GM19043 (cell line): ENCODE data around the gene AANAT.

Experiments used
- ATAC-seq: cut with Tn5 transposase; IDR thresholded peaks from one replicate; pipeline ENCODE4 v1.9.1; 2021; ENCODE audit warnings: low read depth; ENCODE audit not compliant: unreplicated experiment

The AANAT gene

DNA sequence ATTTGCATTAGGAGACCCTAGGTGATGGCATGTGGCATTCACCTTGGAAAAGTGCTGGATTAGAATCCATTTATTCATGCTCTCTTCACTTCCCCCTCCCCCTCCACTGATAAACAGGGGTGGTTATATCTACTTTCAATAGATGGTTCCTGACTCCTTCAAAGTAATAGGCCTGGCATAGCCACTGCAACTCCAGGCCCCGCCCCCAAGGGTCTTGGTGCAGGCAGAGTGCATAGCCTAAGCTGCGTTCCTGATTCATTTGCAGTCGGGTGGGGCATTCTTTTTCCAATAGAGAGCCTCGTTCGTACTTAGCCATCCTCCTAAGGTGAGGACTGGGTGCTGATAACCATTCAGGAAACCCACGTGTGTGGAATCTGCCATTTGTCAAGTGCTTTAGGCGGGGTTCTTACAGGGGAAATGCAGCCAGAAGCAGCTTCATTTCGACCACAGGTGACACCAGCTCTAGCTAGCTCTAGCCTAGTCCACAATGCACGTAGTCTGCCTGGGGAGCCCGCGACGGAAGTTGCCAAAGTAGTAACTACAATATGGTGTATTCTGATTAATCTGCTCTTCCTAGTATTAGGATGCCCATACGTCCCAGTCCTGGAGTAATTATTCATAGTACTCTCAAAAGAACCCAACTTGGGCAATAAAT is 25.6 kb upstream of the AANAT start:
- ATAC-seq, result no peak

DNA sequence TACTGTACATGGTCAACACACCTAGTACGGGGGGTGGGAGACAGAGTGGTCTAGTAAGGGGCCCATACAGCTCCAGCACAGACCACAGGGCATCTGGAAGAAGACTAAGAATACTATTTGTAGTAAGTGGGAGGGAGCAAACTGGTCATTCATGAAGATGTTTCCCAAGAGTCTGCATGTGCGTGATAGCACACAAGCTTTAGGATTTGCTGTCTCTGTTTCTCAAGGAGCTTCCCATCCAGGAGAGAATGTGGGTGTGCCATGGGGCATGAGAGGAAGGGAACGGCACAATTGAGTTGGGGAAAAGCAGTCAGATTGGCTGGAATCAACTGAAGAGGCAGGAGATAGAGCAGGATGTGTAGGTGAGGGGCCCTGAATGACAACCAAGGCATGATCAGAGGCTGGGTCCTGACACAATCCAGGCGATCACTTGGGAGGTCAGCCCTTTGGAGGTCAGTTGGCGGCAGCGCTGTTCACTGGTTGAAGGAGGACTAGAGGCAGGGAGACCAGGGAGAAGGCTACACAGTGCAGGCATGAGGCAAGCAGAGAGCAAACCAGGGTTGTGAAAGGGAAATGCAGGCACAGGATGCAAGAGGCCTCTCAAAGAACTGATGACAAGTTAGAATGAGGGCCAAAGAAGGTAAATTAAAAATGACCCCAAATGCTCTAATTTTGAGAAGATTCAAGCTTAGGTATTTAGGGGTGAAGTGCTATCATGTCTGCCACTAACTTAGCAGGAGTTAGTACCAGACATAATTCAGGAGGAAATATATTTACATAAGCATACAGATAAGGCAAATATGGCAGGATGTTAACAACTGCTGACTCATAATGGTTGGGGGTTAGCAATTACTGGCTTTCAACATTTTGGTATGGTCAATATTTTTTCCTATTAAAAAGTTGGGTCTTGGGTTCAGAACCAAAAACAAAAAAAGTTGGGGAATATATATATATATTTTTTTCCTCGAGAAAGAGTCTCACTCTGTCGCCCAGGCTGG is 24.8 kb upstream of the AANAT start:
- ATAC-seq, result no peak

DNA sequence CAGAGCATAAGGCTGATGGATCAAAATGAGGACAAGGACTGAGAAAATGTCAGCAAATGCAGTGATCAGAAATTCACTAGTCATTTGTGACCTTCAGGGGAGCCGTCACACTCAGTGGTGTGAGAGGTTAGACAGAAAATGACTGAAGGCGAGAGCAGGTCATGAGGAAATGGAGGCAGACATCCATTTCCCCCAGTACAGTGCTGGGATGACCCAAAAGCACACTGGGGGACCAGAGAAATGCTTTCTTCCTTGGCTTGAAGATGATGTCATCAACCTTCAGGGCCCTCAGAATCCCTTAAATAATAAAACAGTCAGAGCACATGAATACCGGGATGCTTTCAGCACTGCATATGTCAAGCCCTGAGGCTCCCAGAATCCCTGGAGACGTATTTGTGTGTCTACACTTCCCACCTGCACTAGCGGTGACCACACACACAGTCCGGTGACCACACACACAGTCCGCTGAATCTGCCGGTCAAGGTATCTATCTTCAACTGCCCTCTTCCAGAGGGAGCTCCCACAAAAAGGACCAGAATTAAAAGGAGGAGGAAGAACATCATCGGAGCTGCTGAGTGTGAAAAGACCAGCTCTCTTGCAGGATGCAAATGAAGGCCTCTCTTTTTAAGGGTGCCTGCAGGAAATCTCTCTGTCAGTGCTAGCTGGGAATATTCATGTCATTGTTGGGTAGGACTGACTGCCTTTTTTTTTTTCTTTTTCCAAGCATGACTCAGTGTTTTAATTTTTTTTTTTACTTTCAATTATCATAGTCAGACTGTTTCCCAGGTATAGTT is 22.7 kb upstream of the AANAT start:
- no peak for ATAC-seq

DNA sequence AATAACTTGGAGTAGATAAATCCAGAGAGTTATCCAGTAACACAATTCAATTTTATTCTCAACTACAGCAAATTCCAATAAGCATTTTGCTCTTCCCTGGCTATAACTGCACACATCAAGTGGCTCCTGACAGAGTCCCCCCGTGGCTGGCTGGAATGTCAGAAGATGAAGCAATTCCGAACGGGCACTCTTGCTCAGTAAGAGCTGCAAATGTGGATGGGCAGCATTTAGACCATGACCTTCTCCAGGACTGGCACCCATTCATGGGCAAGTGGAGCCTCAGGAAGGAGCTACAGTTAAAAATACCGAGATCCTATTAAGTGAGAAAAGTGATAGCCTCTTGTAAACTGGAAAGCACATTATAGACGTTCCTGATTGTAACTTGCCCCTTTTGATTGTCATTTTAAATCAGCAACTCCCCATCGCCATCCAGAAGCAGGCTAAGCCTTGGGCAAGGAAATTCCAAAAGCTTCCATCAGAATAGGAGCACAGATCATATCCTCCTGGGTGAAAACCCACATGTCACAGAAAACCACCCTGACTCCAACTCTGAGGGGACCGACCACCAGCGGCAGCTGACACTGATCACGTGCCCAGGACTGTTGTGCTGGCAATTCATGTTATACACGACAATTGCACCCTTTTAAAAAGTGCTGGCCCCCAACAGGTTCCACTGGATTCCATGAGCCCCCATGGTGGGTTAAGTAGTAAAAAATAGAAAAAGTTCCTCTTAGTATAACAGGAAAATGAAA is 21.5 kb upstream of the AANAT start:
- ATAC-seq, result no peak

GRCh38 chr17:76446449-76447231 is 20.8 kb upstream of the AANAT start:
- ATAC-seq, result no peak

GRCh38 chr17:76447931-76448652 is 19.3 kb upstream of the AANAT start:
- ATAC-seq, result no peak

GRCh38 chr17:76449126-76449525 is 18.3 kb upstream of the AANAT start:
- no peak for ATAC-seq

DNA sequence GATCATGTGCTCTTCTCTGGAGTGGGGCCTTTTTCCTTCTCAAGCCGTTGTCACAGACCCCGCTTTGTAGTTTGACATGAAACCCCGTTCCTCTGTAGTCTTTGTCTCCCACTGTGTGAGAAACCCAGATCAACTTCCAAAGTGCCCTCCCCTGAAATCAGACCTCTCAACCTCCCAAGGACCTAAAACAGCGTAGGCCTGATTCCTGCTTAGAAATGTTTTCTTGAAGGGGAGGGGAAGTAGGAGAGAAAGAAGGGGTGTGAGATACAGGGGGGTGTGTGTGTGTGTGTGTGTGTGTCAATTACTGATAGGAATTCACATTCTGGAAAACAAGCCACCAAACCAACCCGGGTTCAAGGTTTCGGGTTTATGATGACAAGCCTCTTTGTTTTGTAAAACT is 15.9 kb upstream of the AANAT start:
- no peak for ATAC-seq

DNA sequence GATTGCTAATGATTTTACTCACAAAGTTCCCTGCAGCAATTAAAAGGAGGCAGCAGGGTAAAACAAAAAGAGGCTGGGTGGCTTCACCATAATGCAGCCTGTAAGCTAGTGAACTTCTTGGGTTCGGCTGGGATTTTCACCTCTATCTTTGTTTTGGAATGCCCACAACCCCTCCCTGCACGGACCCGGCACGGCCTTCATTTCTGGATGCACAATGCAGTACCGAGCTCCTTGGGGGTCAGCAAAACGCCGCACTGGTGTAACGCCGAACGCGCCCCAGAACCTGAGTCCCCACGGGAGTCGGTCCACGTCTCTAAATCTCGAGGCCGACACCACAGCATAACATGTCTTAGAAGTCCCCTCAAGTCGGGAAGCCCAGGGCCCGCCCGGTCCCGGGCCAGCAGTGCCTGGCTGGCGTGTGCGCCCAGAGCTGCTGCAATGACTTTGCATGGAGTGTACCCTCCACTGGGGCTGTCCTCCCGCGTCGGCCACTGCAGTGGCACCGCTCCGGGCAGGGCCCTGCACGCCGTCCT is 15.2 kb upstream of the AANAT start:
- ATAC-seq, result no peak

DNA sequence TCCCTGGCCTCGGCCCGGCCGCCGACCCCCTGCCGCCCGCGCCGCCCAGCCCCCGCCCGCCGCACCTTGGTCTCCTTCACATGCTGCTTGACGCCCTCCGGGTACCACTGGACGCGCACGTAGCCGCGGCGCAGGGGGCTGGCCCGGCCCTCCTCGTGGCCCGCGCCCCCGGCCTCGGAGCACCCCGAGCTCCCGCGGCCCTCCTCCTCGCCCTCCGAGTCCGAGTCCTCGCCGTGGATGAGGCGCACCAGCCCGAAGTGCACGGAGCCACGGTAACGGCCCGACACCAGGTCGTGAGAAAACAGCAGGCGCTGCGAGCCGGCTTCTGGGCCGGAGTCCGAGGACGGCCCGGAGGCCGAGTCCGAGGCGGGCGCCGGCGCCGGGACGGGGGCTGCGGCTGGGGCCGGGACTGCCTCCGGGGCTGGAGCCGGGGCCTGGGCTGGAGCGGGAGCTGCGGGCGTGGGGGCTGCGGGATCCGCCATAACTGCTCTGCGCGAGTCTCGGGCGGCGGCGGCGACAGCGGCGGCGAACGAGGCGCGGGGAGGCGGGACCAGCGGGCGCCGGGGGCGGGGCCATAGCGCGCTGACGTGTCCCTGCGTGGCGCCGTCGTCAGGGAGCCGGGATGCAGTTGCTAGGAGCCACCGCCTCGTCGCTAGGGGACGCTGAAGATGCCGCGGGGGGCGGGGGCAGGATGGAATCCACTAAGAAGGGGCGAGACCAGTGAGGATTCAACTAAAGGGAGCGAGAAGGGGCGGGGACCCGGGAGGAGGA is 14.6 kb upstream of the AANAT start, which contains the start of gene UBE2O:
Gene UBE2O (minus strand): TSS at position 493 of the 771 bp plus-strand sequence. CDS start 11 bp downstream, at position 482.
- ATAC-seq, result peak; percentile 85

- no peak for ATAC-seq
These were observed 14.0 kb upstream of the AANAT start for GRCh38 chr17:76453431-76453743.

DNA sequence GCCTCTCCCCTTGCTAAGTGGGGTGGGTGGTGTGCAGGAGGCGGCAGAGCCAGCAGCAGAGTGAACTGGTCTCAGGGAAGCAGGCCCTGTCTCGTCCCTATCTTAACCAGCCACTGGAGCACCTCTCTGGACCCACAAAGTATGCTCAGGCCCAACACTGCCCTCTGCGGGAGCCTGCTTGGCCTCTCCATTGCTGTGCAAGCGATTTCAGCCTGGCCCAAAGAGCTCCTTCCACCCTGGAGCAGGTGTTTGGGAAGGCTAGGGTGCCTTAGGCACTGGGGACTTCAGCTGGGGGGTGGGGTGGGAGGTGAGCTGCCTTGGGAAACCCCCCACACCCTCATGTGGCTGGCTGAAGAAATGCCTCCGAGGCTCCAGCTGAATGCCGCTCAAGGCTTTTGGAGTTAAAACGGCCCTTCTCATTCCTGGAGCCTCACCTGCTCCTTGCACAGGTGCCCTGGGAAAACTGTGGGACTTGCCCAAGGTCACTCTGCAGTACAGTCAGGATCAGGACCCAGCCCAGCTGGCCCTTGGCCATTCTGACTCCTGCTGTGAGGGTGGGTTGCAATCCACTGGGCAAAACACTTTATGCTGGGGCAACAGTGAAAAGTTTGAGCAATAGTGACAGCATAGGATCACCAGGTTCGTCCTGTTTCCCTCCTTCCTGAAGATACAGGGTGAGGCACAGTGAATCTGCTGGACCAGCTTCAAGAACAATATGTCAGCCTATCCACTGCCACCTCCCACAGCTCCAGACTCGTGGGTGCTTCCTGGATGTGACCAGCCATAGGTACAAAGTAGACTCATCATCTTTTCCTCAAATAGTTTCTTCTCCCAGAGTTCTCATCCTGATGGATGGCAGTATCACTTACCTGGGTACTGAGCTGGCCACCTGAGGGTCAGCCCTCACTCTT is 8.6 kb upstream of the AANAT start:
- no peak for ATAC-seq

- no peak for ATAC-seq
These were observed 7.7 kb upstream of the AANAT start for GRCh38 chr17:76459674-76460073.

GRCh38 chr17:76461765-76462555 is 5.4 kb upstream of the AANAT start:
- no peak for ATAC-seq

GRCh38 chr17:76462556-76463290 is 4.7 kb upstream of the AANAT start:
- ATAC-seq, result no peak

- ATAC-seq, result no peak
These were observed 650 bp upstream of the AANAT start for GRCh38 chr17:76466775-76467130.
